HG03378 (cell line): Measurements from ENCODE around the gene POU4F1.
"Not testable (repeated sequence)": the region's sequence is repeated elsewhere in the genome, so short reads cannot be mapped to it uniquely, and the experiment has no call there.

Experiments
- ATAC-seq: cut with Tn5 transposase; IDR thresholded peaks from one replicate; pipeline ENCODE4 v1.9.1; 2021; ENCODE audit warnings: mild to moderate bottlenecking, moderate library complexity; ENCODE audit not compliant: unreplicated experiment

POU4F1 gene, protein sequence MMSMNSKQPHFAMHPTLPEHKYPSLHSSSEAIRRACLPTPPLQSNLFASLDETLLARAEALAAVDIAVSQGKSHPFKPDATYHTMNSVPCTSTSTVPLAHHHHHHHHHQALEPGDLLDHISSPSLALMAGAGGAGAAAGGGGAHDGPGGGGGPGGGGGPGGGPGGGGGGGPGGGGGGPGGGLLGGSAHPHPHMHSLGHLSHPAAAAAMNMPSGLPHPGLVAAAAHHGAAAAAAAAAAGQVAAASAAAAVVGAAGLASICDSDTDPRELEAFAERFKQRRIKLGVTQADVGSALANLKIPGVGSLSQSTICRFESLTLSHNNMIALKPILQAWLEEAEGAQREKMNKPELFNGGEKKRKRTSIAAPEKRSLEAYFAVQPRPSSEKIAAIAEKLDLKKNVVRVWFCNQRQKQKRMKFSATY

DNA sequence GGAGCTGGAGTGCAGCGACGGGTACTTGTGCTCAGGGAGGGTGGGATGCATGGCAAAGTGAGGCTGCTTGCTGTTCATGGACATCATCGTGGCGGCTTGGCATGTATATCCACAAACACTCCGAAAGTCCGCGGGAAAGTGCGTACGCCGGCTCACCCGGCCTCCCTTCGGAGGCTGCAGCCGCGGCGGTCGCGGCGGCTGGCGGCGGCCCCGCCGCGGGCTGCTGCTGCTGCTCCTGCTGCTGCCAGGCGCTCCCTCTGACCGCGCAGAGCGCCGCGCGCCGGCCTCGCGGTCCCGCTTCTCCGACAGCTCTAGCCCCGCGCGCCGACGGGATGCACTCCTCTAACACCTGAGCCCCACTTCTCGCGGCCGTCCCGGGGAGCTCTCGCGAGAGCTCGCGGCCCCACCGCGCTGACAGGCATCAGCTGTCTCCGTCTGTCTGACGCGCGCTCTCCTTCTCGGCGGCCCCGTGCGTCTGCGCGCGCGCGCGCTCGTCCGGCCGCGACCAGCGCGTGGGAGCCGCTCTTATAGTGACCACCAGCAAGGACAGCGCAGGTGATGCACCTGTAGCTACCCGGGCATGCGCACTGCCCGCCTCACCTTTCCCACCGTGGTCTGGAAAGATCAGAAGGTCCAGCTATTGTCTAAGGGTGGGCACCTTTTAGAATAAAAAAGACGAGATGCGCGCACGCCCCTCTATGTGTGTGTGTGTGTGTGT lies at the start of gene POU4F1:
Gene POU4F1 (minus strand): TSS at position 313 of the 718 bp plus-strand sequence. CDS start 226 bp downstream, at position 87.
- peak; percentile 73 for ATAC-seq

DNA sequence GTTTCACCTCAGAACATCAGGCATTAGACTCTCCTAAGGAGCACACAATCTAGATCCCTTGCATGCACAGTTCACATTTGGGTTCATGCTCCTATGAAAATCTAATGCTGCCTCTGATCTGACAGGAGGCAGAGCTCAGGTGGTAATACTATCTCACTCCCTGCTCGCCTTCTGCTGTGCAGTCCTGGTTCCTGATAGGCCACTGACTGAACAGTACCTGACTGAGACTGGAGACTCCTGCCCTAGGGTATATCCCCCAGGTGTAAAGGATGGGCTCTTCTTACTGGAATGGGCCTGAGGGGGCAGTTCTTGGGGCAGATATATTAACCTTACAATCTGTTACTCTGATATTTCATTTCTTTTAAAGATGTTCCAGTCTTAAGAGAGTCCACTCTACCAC lies 49.3 kb upstream of the POU4F1 start:
- no peak for ATAC-seq

DNA sequence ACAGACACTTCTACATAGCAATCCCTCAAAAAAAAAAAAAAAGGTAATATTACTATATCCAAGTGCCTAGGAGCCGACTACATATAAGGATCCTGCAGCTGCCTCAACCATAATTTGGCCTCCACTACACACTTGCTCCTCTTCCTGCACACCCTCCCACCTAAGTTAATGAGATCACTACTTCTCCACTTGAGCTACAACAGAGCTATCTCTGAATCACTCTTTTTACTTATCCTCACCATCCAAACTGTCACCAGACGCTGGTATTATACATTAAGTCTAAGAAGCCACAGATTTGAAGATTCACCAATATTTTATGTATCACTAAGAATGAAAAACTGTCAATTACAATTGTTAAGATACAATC lies 47.3 kb upstream of the POU4F1 start:
- no peak for ATAC-seq

DNA sequence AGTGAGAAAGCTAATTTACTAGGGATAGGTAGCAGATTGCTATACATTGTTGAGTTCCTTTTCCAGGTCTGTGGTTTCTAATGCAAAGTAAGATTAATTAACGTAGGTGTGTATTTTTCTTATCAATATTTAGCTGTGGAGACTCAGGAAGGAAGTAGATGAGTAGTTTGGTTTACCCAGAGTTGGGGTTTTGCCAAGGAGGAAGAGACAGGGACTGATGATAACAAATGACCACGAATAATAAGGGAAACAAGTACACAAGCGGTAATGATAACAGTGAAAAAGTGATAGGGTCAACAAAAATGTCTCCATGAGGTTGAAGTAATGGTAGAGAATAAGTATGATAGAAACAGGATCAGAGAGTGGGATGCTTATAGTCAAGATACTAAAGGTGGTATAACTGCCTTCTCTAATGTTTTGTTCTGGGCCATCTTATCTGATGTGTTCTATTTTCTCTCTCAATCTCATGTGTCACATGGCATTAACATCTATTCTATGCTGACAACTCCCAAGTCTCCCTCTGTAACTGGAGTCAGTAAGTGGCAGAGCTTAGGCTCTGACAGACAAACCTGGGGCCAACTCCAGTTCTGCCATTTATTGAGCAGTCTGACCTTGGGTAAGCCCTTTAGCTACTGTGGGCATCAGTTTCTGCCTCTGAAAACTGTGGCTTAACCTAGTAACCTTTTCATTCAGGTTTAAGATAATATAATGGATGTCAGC lies 46.8 kb upstream of the POU4F1 start:
- ATAC-seq: no peak

DNA sequence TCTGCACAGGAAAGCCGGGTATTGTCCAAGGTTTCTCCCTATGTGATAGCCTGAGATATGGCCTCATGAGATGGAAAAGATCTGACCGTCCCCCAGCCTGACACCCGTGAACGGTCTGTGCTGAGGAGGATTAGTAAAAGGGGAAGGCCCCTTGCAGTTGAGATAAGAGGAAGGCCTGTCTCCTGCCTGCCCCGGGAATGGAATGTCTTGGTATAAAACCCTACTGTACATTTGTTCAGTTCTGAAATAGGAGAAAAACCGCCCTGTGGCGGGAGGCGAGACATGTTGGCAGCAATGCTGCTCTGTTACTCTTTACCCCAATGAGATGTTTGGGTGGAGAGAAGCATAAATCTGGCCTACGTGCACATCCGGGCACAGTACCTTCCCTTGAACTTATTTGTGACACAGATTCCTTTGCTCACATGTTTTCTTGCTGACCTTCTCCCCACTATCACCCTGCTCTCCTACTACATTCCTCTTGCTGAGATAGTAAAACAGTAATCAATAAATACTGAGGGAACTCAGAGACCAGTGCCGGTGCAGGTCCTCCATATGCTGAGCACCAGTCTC lies 43.8 kb upstream of the POU4F1 start:
- not testable (repeated sequence) for ATAC-seq

DNA sequence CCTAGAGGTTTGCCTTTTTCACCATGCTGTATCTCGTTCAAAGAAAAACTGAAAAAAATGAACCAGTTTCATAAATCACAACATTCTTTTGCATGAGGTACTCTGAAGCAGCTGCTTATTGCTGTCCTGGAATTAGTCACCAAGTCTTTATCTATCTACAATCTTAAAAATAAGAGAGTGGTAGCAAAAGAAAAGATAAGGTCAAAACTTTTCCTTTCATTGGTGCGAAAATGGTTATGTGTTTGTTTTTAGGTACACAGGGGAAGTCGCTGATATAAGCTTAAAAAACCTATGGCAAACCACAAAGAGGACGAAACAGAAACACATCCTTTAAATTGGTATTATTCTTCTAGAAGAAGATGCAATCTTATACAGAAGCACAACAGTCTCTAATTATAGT lies 34.9 kb upstream of the POU4F1 start:
- peak; percentile 75 for ATAC-seq

DNA sequence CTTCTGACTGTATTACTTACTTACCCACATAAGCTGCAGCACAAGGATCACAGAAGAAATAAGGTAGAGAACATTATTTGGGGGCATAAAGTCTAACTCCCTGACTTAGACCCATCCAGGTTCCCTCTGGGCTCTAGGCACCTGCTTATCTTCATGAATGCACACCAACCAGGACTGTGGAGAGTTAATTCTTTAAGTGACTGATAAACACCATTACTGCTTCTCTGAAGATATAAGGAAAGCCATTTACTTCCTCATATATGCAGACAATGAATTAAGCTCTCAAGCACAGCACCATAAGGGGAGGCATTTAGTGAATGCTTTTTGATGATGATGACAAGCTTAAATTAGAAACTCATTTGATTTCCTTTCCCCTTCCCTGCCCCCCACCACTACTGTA lies 33.1 kb upstream of the POU4F1 start:
- ATAC-seq: no peak

DNA sequence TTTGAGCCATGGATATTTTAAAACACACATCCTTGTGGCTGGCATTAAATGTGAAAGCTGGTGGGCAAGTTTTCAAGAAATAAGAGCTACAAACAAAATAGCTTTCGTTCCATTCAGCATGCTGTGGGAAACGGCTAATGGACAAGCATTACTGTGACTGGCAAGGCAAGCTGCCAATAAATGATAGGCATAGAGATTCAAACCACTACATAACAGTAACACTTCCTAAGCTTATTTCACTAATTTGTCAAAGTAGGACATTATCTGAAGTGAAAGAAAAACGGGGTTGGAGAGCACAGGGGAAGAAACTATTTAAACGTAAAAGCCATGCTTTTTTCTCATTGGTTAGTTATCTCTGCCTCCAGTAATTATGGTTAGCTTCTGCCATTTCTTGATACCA lies 29.6 kb upstream of the POU4F1 start:
- ATAC-seq: no peak

DNA sequence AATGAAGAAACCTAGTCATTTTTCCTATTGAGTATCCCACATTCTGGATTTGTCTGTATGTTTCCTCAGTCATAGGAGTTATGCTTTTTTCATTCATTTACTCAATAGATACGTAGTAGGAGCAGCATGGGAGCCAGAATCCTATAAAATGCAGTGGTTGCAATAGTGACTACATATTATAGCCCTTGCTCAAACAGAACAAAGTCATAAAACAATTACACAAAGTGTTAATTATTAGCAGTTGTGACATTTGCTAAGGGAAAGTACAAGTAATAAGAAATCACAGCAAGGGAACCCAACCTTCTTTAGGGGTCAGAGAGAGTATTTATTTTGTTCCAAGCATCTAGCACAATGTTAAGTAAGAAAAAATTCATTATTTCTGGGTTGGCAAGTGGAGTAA lies 27.7 kb upstream of the POU4F1 start:
- no peak for ATAC-seq

DNA sequence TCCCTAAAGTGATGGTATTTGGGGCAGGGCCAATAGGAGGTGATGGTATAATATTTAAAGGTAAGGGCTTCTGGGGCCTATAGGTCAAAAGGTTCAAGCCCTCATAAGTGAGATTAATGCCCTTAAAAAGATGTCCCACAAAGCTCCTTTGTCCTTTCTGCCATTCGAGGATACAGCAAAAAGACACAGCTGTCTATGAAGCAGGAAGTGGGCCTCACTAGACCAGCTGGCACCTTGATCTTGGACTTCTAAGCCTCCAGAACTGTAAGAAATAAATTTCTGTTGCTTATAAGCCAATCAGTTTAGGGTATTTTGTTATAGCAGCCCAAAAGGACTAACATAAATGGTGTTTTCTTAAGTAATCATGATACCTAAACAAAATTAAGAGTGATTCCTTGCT lies 27.2 kb upstream of the POU4F1 start:
- no peak for ATAC-seq

DNA sequence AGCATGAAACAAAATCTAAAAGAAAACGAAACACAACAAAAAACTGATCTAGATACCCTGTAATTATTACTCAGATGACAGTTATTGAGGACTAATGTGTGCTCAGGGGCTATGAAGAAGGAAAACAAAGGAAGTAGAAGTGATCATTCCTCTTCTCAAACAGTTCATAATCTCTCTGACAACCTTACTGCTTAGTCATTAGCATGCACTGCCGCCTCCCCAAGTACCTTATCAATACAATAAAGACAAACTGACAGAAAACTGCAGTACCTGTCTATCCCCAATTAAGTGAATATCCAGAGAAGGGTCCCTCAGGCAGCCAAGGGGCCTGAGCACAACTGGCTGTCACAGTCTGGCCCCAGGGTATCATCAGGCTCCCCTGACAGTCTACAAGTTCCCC lies 22.0 kb upstream of the POU4F1 start:
- ATAC-seq: no peak

DNA sequence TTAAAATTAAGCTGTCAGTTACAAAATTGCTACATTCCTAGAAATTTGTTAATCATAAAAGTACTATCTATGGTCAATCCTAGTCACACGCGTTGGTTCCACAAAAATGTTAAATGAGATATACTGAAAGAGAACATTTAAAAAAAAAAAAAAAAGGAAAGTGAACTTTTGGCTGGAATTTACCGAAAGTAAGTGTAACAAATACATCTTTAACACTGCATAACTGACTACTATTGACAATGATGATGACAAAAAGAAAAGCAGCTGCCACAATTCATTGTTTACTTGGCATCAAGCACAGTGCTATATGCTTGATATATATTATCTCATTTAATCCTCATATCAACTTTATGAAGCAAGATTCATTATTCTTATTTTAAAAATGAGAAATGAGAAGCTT lies 19.8 kb upstream of the POU4F1 start:
- ATAC-seq: no peak

DNA sequence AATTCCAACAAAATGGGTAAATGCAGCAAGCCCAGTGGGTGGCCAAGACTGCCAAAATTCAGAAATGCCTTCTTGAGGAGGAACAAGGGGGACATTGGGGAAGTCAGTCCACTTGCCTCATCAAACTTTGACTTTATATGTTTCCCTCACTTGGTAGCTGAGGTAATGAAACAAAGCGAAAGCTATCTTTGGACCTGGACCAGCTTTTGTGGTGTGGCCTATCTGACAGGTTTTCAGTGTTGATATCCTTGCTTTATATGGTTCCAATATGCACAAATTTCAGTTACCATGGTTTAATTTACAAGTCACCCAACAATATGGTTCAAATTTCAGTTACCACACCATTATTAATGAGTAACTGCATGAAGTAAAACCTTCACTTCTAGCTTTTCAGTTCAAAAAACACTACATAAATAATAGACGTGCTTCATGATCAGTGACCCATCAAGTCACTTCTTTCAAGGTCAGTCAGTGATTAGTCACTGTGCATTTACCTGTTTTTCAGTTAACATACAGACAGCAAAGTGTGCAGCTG lies 17.7 kb upstream of the POU4F1 start:
- ATAC-seq: no peak

DNA sequence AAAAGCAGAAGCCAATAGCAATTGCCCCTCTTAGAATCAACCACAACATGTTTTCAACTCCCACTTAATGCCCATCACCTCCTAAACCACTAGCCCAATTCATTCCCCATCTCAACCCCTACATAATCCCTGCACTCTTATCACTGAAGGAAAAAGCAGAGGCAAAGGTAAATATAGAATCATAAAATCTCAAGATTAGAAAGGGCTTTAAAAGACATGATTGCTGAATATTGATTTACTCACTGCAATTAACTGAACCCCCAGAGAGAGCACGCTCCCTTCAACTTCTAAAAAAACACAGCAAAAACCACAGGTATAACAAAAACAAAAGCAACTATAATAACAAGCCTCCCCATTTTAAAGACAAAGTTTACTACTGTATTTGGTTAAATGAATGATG lies 15.1 kb upstream of the POU4F1 start:
- no peak for ATAC-seq

DNA sequence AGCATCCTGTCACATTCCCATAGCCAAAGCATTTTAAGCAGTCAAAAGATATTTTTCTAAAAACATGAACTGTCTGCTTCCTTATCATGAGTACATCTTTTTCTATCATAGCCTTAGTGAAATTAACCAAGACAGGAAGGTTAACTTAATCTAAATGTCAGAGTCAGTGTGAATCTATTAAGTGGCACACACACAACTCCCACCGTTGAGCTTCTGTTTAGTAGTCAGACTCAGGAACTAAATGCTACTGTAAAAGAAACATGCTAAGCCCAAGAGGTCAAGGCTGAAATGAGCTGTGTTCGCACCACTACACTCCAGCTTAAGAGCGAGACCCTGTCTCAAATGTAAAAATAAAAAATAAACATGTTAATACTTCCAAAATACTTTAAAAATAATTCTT lies 7.7 kb upstream of the POU4F1 start:
- no peak for ATAC-seq

DNA sequence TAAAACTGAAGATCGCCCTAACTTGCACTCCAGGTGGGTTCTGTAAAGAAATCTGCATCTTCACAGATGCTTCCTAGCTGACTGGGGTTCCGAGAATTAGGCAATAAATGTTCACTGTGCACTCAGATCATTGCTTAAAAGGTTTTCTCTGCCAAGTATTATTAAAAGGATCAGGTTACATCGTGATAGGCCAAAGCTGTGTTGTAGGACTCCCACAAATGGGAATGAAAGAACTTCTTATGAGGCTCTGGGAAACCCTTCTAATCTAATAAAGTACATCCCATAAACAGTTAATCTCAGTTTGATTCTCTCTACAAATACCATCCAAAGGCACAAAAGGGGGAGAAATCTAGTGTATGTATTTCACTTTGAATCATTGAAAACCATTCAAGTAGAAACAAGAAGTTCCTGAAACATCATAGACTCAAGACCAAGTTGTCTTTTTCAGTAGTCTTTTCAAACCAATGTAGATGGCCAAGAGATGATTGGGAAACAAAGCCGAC lies 7.1 kb upstream of the POU4F1 start:
- ATAC-seq: no peak

DNA sequence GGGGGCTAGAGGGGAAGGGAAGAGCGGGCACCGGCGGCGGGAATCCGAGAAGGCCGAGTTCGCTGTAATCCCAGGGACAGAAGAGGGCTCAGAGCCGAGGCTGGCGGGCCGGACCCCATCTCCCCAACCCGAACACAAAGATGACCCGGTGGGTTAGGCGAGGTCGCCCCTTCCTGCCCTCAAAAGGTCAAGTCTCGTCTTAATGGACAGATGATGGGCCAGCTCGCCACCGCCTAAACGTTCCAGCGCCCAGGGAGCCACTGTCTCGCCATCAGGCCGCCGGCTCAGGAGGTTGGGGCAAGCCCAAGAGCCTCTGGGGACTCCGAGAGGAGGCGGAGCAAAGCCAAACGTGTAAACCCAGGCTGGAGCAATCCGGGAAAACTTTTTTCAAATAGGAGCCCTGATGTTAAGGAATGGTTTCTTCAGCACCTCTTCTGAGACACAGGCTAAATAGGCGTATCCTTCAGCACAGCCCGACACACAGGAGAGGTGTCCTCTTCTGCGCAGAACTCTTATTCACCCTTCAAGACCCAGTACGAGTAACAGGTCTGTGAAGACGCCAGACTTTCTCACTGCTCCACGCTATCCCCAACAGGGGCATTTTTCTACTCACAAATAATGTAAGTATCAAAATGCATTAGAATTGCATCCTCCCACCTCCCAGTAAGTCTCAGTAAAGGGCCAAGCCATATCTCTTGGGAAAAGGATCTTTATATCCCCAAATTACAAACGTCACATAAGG lies 6.3 kb upstream of the POU4F1 start:
- no peak for ATAC-seq

DNA sequence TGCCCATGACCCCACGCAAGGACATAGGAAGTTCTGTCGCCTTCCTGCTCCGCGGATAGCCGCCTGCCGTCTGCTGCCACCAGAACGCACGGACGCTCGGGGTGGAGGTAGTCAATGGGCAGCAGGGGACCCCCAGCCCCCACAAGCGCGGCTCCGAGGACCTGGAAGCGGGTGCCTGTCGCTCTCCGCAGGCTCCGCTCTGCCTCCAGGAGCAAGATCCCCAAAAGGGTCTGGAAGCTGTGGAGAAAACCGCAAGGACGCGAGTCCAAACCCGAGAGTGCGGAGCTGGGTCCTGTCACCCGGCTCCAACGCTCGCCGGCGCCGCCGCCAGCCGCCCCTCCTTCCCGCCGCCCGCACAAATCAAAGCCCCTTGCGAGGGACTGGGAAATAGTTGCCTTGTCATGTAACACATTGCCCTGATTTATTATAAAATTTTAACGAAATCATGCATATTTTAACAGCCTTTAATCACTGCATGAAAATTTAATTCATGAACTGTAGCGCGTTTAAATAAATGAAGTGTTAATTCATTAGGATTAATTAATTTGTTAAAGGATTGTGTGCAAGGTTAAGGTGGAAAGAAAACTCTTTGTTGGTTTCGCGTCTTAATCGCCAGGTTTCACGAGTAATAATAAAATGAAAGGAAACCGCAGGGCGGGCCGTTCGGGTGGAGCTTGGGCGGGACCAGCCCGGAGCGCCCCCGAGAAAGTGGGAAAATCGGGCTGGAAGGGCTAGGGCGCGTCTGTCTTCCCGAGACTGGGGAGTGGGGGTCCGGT lies 5.5 kb upstream of the POU4F1 start:
- ATAC-seq: no peak

DNA sequence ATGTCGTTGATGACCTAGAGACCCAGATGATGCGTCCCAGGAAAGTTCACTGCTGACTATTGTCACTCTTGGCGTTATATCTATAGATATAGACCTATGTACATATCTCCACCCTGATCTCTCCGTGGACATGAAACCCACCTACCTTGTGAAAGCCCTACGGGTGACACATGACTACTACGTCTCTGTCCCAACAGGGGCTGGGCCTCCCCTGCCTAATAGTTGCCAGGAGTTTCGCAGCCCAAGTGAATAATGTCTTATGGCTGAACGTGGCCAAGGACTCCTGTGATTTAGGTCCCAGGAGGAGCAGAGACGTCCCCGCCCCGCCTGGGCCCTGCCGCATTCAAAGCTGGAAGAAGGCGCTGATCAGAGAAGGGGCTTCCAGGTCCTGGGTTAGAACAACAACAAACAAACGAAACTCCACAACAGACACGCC lies 4.9 kb upstream of the POU4F1 start:
- ATAC-seq: no peak
